ENCODE data around the gene HOXB3.

Gene HOXB3

GRCh38 chr17:48596735-48597527, 6.9 kb upstream of the HOXB3 start:
- DNase-seq: no peak

- peak; percentile 49 for DNase-seq
Observed at GRCh38 chr17:48596000-48596734, 6.1 kb upstream of the HOXB3 start.

- no peak for DNase-seq
Observed at GRCh38 chr17:48595278-48595999, 5.4 kb upstream of the HOXB3 start.

- DNase-seq: no peak
Observed at GRCh38 chr17:48594538-48595277, 4.7 kb upstream of the HOXB3 start.

- DNase-seq: peak; percentile 86
Observed at GRCh38 chr17:48593840-48594537, 3.9 kb upstream of the HOXB3 start.

GRCh38 chr17:48593126-48593829, 3.2 kb upstream of the HOXB3 start, which contains the start of gene HOXB5:
HOXB5 (minus strand) TSS chr17:48593779; CDS start chr17:48593682, 97 bp downstream.
- peak; percentile 14 for DNase-seq

GRCh38 chr17:48592577-48592976, 2.5 kb upstream of the HOXB3 start:
- peak; percentile 20 for DNase-seq

- no peak for DNase-seq
Observed at GRCh38 chr17:48592057-48592514, 2.0 kb upstream of the HOXB3 start.

GRCh38 chr17:48591255-48592056, 1.4 kb upstream of the HOXB3 start:
- DNase-seq: no peak

- no peak for DNase-seq
Observed at GRCh38 chr17:48590607-48591161, 643 bp upstream of the HOXB3 start.

GRCh38 chr17:48589060-48589830, 796 bp downstream of the HOXB3 start:
- DNase-seq: no peak

- DNase-seq: no peak
Observed at GRCh38 chr17:48588528-48588927, 1.5 kb downstream of the HOXB3 start.

GRCh38 chr17:48588074-48588415, 2.0 kb downstream of the HOXB3 start:
- no peak for DNase-seq

GRCh38 chr17:48587276-48588073, 2.6 kb downstream of the HOXB3 start:
- no peak for DNase-seq

GRCh38 chr17:48586355-48587258, 3.4 kb downstream of the HOXB3 start:
- DNase-seq: no peak

- DNase-seq: no peak
Observed at GRCh38 chr17:48584223-48584741, 5.8 kb downstream of the HOXB3 start.

- no peak for DNase-seq
Observed at GRCh38 chr17:48583708-48584222, 6.3 kb downstream of the HOXB3 start.
